H1 (cell line): Measurements from ENCODE around the gene INPP5A. TPM values are rescaled to one million over a fixed set of nuclear protein-coding genes. Genes with fewer than 3 reads are reported as not detected.

ENCODE experiments used
- CHD7 ChIP-seq: fragments of 300-600 bp; sonication (generic); IDR thresholded peaks from 2 replicates; pipeline ENCODE4 v1.7.1; 2012; ENCODE audit warnings: low read length, moderate library complexity, mild to moderate bottlenecking, inconsistent platforms; ENCODE audit not compliant: insufficient replicate concordance
- polyA plus RNA-seq, 7 experiments: library from polyadenylated mRNA; depleted of rRNA in 3 of 7; stranded (reverse) in 5 of 7; unstranded in 2 of 7; fragments of >200 nt in 5 of 7; fragments of 200-250 nt in 2 of 7; gene quantifications; 1 replicate in 5 of 7; 2 replicates in 1 of 7; 4 replicates in 1 of 7; pipeline versions ENCODE4 v1.2.1 to v1.2.3, GENCODE V29; 2011 to 2013; ENCODE audit warnings: missing spikeins in 2 of 7, mixed read lengths in 2 of 7
- total RNA-seq: library from RNA; stranded (reverse); fragmentation: NEBNext Ultra II Directional; extraction: Animal tissue kit (Norgen Biotek cat#: 25700); gene quantifications from 2 replicates; pipeline ENCODE4 v1.2.1, GENCODE V29; 2021

Gene INPP5A
- total and polyA plus RNA-seq, 2 of the 8 experiments (the other 6 are each of a cell fraction or from before 2014, with no cell fraction given) = 19.7 to 27.5 TPM

DNA sequence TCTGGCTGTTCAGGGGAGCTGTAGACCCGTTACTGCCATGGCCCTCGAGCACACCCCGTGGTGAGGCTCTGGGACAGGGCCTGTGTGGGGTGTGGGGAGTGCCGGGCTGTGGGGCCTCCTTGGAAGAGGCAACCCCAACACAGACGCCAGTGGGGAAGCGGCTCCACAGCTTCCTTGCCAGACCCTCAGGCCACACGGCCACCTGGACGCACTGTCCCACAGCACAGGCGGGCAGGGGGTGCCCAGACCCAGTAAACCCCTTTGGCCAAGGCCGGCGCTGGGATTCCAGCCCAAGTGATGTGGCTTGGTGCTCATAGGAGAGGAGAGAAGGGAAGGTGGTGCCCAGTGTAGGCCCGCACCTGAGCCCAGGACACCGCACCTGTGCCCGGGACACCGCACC is 261.3 kb downstream of the INPP5A start (continued):
- TF ChIP-seq CHD7 = no peak
